NCI-H82 treated with DMSO at 0.1 percent for 48 hours (cell line): ENCODE results near the gene MTHFD2L.
"Not testable (repeated sequence)": the region's sequence is repeated elsewhere in the genome, so short reads cannot be mapped to it uniquely, and the experiment has no call there.

ENCODE experiments used
- DNase-seq: peaks from one replicate; lab custom pipeline; 2025; ENCODE audit not compliant: unreplicated experiment; lab: John Stamatoyannopoulos, UW

MTHFD2L gene

GRCh38 chr4:74132188-74132587, 25.7 kb upstream of the MTHFD2L start:
- not testable (repeated sequence) for DNase-seq

GRCh38 chr4:74132944-74133343, 25.0 kb upstream of the MTHFD2L start:
- no peak for DNase-seq

- peak; percentile 39 for DNase-seq
These were observed 24.0 kb upstream of the MTHFD2L start for GRCh38 chr4:74133786-74134499.

GRCh38 chr4:74134500-74134852, 23.4 kb upstream of the MTHFD2L start:
- DNase-seq, result no peak

GRCh38 chr4:74146581-74147129, 11.3 kb upstream of the MTHFD2L start:
- DNase-seq, result no peak

GRCh38 chr4:74148205-74148604, 9.7 kb upstream of the MTHFD2L start:
- no peak for DNase-seq

GRCh38 chr4:74152836-74153235, 5.1 kb upstream of the MTHFD2L start:
- DNase-seq, result no peak

- DNase-seq, result no peak
These were observed 1.4 kb upstream of the MTHFD2L start for GRCh38 chr4:74156521-74156920.

GRCh38 chr4:74157154-74157553, 764 bp upstream of the MTHFD2L start:
- DNase-seq, result no peak

GRCh38 chr4:74158466-74159142, 686 bp downstream of the MTHFD2L start:
- no peak for DNase-seq

- no peak for DNase-seq
These were observed 1.3 kb downstream of the MTHFD2L start for GRCh38 chr4:74159143-74159709.

GRCh38 chr4:74161666-74162450, 3.9 kb downstream of the MTHFD2L start:
- DNase-seq, result peak; percentile 78

GRCh38 chr4:74166135-74166534, 8.2 kb downstream of the MTHFD2L start:
- DNase-seq, result no peak

GRCh38 chr4:74166818-74167217, 8.9 kb downstream of the MTHFD2L start:
- DNase-seq, result no peak

- no peak for DNase-seq
These were observed 9.7 kb downstream of the MTHFD2L start for GRCh38 chr4:74167585-74167984.

GRCh38 chr4:74168841-74169240, 10.9 kb downstream of the MTHFD2L start:
- peak; percentile 74 for DNase-seq

- no peak for DNase-seq
These were observed 15.4 kb downstream of the MTHFD2L start for GRCh38 chr4:74173321-74173720.

GRCh38 chr4:74174421-74174820, 16.5 kb downstream of the MTHFD2L start:
- no peak for DNase-seq

- DNase-seq, result no peak
These were observed 17.0 kb downstream of the MTHFD2L start for GRCh38 chr4:74174941-74175340.

- no peak for DNase-seq
These were observed 17.5 kb downstream of the MTHFD2L start for GRCh38 chr4:74175379-74175778.

GRCh38 chr4:74178798-74179197, 20.9 kb downstream of the MTHFD2L start:
- DNase-seq, result no peak
